Prostate gland (tissue), 2 donors: ENCODE results near the gene GSE1. TPM values are rescaled to one million over a fixed set of nuclear protein-coding genes. Genes with fewer than 3 reads are reported as not detected.

Experiments
- DNase-seq: peaks from one replicate; pipeline ENCODE4 v3.0.0-alpha.2; 2019; ENCODE audit warnings: low spot score
- H3K27ac ChIP-seq, 2 donors: fragments of 200-600 bp; sonication (generic); 2 replicates each; pipeline ENCODE4 v1.5.1; 2017 to 2019
- H3K27me3 ChIP-seq: fragments of 200-600 bp; sonication (generic); replicated peaks from 2 replicates; pipeline ENCODE4 v1.5.1; 2019; ENCODE audit not compliant: insufficient read depth
- H3K36me3 ChIP-seq, 2 donors: fragments of 200-600 bp; sonication (generic); 1 replicate in 1 of 2; 2 replicates in 1 of 2; pipeline versions ENCODE4 v1.5.1 to v1.8.1; 2017 to 2019
- H3K4me1 ChIP-seq: fragments of 200-600 bp; sonication (generic); replicated peaks from 2 replicates; pipeline ENCODE4 v1.5.1; 2019
- H3K4me3 ChIP-seq, 2 donors: fragments of 200-600 bp; sonication (generic); 2 replicates each; pipeline ENCODE4 v1.5.1; 2017 to 2019
- H3K9me3 ChIP-seq: fragments of 200-600 bp; sonication (generic); 2 replicates; pipeline ENCODE4 v1.5.1; 2017
- POLR2A ChIP-seq: fragments of 450-650 bp; IDR thresholded peaks from one replicate; pipeline ENCODE4 v1.6.1; 2016; ENCODE audit warnings: antibody characterized with exemption, mild to moderate bottlenecking
- POLR2AphosphoS5 ChIP-seq: sonication (generic); formaldehyde crosslinking; IDR thresholded peaks from one replicate; pipeline ENCODE4 v1.6.1; 2017; ENCODE audit warnings: antibody characterized with exemption
- WGBS: methylation state at CpG from one replicate; pipeline ENCODE4 v1.1.5; 2018; 5-methylcytosine and 5-hydroxymethylcytosine counted together
- intact Hi-C: fragments of 100-400 bp; cut with DNase I; formaldehyde crosslinking; loops from one replicate; pipeline ENCODE4 v1.14.2; 2022
- total RNA-seq, 2 donors: library from RNA; depleted of rRNA; stranded (reverse); fragments of >200 nt; gene quantifications; one replicate each; pipeline ENCODE4 v1.1.0, GENCODE V29; 2016
- TF ChIP-seq, protein P1 (sequence below), 4 experiments: fragments of 200-600 bp in 2 of 4; fragments of 450-650 bp in 2 of 4; sonication (generic) in 2 of 4; IDR thresholded peaks; 1 replicate in 3 of 4; 2 replicates in 1 of 4; pipeline ENCODE4 v1.5.1; 2016 to 2019; ENCODE audit warnings: antibody characterized with exemption in 4 of 4, mild to moderate bottlenecking in 2 of 4, moderate library complexity in 2 of 4

Gene GSE1
- total RNA-seq, 2 donors from 2014 or later, result 41.4 to 146 TPM

GRCh38 chr16:85648070-85648714 lies 35.1 kb downstream of the GSE1 start:
- no peaks in the 10 kb centered on the region for H3K27me3 ChIP-seq

DNA sequence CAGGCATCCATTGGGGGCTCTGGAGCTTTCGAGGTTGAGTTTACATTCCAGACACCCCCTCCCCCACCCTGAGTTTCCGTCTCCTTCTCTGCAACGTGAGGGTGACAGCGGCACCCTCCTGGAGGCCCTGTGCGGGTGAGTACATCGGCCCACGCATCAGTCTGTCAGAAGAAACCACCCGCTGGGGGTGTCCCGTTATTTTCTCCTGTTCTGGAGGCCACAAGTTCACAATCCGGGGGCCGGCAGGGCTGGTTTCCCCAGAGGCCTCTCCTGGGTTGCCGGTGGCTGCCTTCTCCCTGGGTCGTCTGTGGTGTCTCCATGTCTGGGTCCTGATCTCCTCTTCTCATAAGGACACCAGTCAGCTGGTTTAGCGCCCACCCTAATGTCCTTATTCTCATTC lies 35.7 kb downstream of the GSE1 start:
- H3K27ac ChIP-seq, result no peak overlapping the region
- peaks cover 26% of the 10 kb centered on the region for H3K4me1 ChIP-seq
- WGBS, result 84% methylated on average over 14 of the region's 14 CpGs
- DNase-seq, result no peak
- TF ChIP-seq POLR2A, result no peak
- TF ChIP-seq, protein P1, sequence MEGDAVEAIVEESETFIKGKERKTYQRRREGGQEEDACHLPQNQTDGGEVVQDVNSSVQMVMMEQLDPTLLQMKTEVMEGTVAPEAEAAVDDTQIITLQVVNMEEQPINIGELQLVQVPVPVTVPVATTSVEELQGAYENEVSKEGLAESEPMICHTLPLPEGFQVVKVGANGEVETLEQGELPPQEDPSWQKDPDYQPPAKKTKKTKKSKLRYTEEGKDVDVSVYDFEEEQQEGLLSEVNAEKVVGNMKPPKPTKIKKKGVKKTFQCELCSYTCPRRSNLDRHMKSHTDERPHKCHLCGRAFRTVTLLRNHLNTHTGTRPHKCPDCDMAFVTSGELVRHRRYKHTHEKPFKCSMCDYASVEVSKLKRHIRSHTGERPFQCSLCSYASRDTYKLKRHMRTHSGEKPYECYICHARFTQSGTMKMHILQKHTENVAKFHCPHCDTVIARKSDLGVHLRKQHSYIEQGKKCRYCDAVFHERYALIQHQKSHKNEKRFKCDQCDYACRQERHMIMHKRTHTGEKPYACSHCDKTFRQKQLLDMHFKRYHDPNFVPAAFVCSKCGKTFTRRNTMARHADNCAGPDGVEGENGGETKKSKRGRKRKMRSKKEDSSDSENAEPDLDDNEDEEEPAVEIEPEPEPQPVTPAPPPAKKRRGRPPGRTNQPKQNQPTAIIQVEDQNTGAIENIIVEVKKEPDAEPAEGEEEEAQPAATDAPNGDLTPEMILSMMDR (IDR thresholded peaks at IDR 0.05), result no peak
- no peak for TF ChIP-seq POLR2AphosphoS5
- no peaks in the 10 kb centered on the region for H3K36me3 ChIP-seq
- H3K9me3 ChIP-seq, result no peaks in the 10 kb centered on the region
- H3K27me3 ChIP-seq, result no peaks in the 10 kb centered on the region
- no peak overlapping the region for H3K4me3 ChIP-seq
- intact Hi-C loops, result no loop called here

More at GRCh38 chr16:85648070-85648714, 35.1 kb downstream of the GSE1 start:
- Histone ChIP-seq H3K4me1 (peaks cover 20% of the 10 kb centered on the region), H3K4me3 (no peak overlapping the region), H3K36me3 (no peaks in the 10 kb centered on the region), H3K9me3 (no peaks in the 10 kb centered on the region), H3K27ac (no peak overlapping the region)
- 94% methylated on average over 25 of the region's 26 CpGs for WGBS
- no peak for DNase-seq
- intact Hi-C loops, result no loop called here
- TF ChIP-seq, protein P1 (IDR thresholded peaks at IDR 0.05), result no peak
- no peak for TF ChIP-seq POLR2A
- no peak for TF ChIP-seq POLR2AphosphoS5

DNA sequence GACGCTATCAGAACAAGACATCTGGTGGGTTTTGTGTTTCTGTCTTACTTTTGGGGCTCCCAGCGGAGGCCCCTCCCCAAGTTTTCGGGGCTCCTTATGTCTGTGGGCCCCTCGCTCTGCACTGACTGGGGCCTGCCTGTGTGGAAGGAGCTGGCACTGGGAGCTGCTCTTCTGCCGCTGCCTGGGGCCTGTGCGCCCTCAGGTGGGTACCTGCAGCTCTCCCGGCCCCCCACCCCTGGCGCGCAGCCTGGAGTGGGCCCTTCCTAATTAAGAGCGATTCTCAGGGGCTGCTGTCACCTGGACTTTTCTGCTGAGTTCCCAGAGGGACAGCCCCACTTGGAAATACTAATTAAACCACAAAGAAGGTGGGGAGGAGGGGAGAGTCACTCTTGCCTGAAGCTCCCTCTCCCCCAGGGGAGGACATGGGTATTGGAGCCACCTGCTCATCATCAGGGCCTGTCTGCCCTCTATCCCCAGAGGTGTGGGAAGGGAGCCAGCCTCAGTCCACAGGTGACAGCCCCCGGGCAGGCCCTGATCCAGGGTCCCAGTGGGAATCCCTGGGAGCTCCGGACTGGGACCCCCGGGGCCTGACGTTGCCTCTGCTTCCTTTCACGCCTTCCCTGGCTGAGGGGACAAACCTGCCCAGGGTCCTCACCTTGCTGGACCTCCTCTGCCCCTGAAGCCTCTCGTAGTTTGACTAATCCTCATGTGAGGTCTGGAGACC lies 36.5 kb downstream of the GSE1 start:
- no peaks in the 10 kb centered on the region for H3K36me3 ChIP-seq
- H3K27me3 ChIP-seq, result no peaks in the 10 kb centered on the region
- H3K4me1 ChIP-seq, result peaks cover 30% of the 10 kb centered on the region
- TF ChIP-seq POLR2AphosphoS5, result no peak
- TF ChIP-seq, protein P1 (IDR thresholded peaks at IDR 0.05), result no peak
- TF ChIP-seq POLR2A, result no peak
- H3K27ac ChIP-seq, result no peak overlapping the region
- intact Hi-C loops, result no loop called here
- no peaks in the 10 kb centered on the region for H3K9me3 ChIP-seq
- no peak for DNase-seq
- H3K4me3 ChIP-seq, result no peak overlapping the region
- 86% methylated on average over 15 of the region's 16 CpGs for WGBS

- TF ChIP-seq POLR2AphosphoS5 (no peak), POLR2A (no peak)
- TF ChIP-seq, protein P1 (IDR thresholded peaks at IDR 0.05), result no peak
- no peak for DNase-seq
- H3K27ac ChIP-seq, result no peak overlapping the region
- no peaks in the 10 kb centered on the region for H3K27me3 ChIP-seq
- intact Hi-C loops, result no loop called here
- H3K4me1 ChIP-seq, result peaks cover 26% of the 10 kb centered on the region
- no peak overlapping the region for H3K4me3 ChIP-seq
- no peaks in the 10 kb centered on the region for H3K36me3 ChIP-seq
- WGBS, result 91% methylated on average over 35 of the region's 39 CpGs
- no peaks in the 10 kb centered on the region for H3K9me3 ChIP-seq
Observed at GRCh38 chr16:85650135-85650843, 37.2 kb downstream of the GSE1 start.
